GM18505 (cell line): ENCODE data around the gene VMAC.

Experiments
- ATAC-seq: cut with Tn5 transposase; IDR thresholded peaks from one replicate; pipeline ENCODE4 v1.9.1; 2021; ENCODE audit not compliant: unreplicated experiment
- POLR2A ChIP-seq: IDR thresholded peaks from 4 replicates; pipeline ENCODE4 v1.6.1; 2011; ENCODE audit warnings: borderline replicate concordance; ENCODE audit not compliant: insufficient read depth, insufficient read length; ENCODE audit errors: extremely low read depth

VMAC gene

GRCh38 chr19:5892772-5893275, 11.8 kb upstream of the VMAC start:
- ATAC-seq, result no peak
- TF ChIP-seq POLR2A, result no peak

- ATAC-seq, result no peak
These were observed 11.3 kb upstream of the VMAC start for GRCh38 chr19:5893296-5893903.

DNA sequence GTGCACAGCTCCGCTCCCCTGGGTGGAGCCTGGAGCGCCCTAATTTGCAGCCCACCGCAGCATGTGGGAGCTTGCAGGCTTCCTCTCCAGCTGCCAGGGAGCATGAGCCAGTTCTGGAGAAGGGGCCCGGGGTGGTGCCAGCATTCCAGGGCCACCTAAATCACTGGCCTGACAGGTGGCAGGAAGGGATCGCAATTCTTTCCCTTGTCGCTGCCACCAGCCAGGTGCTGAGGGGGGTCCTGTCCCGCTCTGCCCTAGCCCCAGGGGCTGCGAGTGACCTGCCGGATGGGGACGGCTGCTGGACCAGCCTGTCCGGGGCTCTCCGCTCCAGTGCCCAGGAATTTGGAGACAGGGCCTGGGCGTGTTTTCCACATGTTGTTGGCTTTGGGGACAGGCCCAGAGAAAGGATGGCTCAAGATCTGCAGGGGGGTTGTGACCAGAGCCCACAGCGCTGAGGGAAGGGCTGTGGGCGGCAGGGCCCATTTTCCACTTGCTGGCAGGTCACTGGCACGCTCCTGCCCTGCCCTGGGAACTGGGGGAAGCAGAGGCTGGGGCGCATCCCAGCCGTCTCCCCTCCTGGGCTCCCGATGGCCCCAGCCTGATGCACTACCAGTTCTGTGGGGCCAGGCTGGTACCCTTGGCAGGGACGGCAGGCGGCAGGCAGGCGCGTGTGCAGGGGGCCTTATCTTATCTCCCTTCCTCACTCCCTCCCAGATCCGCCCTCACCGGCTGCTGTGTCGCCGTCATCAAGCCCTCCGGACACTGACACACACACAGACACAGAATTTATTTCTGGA, 10.6 kb upstream of the VMAC start:
- ATAC-seq, result no peak
- no peak for TF ChIP-seq POLR2A

More at GRCh38 chr19:5893296-5893903, 11.3 kb upstream of the VMAC start:
- TF ChIP-seq POLR2A, result no peak

DNA sequence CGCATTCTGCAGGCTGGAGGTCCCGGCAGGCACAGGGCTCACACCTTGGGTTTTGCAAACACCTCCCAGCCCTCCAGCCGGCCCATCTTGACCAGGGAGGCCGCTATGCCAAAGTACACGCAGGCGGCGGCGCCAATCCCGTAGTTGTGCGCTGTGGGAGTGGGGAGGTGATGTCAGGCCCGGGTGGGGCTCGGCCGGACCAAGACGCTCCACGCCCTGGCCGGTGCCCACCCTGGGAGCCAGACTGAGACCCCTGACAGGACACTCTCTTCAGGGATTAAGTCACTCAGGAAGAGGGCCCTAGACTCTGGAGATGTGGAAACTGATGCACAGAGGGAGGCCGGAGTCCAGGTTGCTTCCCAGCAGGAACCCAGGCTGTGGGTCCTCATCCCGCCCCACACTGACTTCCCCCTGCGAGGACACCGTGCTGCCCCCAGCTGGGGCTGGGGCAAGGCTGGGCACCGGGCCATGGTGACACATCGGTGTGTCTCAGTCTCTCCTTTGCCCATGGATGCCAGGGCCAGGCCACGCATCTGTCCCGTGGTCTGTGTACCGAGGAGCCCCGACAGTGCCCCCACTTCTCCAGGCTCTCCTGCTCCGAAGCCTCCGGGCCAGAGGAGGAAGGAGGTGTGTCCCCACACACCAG, 9.8 kb upstream of the VMAC start:
- TF ChIP-seq POLR2A, result no peak

GRCh38 chr19:5895409-5895808, 9.3 kb upstream of the VMAC start:
- no peak for TF ChIP-seq POLR2A
- ATAC-seq, result no peak

More for the DNA sequence above, 9.8 kb upstream of the VMAC start:
- ATAC-seq, result no peak

DNA sequence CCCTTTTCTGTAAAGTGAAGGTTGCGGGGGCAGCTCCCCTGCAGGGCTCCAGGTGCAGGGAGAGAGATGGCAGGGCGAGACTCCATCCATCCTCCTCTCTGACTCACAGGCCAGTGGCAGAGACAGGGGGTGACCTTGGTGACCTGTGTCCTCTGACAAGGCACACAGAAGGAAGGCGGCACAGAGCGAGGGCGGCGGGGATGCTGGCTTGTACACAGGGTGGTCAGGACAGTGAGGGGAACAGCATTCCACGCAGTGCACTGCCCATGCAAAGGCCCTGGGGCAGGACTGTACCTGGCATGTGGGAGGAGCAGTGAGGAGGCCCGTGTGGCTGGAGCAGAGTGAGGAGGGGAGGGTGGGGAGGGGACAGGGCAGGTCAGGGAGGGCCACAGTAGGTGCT, 8.8 kb upstream of the VMAC start:
- no peak for ATAC-seq

DNA sequence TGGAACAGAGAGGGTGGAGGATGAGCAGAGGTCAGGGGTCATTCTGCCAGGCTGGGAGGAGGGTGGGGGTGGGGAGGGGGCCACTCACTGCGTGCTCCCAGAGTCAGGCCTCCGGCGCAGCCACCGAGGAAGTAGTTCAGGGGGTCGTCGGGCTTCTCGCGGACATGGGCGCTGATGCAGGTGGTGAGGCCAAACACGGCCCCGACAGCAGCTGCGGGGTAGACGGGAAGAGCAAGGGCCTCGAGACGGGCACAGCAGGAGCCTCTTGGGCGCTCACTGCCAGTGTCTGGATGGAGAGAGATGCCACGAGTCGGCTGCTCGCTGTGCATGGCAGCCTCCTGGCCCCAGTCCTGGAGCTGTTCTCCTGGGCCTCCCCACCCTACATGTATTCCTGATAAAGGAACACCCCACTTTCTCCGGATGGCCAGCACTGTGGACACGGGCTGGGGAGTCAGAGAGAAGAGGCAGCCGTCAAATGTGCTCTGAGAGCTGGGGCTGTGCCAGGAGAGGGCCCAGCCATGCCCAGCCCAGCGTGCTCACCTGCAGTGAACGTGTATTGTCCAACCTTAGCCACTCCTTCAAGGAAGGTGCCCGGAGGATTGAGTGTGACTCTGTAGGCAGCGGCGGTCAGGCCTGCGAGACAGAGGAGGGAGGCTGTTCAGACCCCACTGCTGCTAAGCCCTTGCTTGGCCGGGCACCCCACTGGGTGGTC, 8.2 kb upstream of the VMAC start:
- no peak for TF ChIP-seq POLR2A
- no peak for ATAC-seq

More for the DNA sequence above, 8.8 kb upstream of the VMAC start:
- TF ChIP-seq POLR2A, result no peak

GRCh38 chr19:5897189-5897969, 7.3 kb upstream of the VMAC start:
- TF ChIP-seq POLR2A, result no peak
- no peak for ATAC-seq

- TF ChIP-seq POLR2A, result no peak
- ATAC-seq, result no peak
These were observed 4.7 kb upstream of the VMAC start for GRCh38 chr19:5899728-5900526.

DNA sequence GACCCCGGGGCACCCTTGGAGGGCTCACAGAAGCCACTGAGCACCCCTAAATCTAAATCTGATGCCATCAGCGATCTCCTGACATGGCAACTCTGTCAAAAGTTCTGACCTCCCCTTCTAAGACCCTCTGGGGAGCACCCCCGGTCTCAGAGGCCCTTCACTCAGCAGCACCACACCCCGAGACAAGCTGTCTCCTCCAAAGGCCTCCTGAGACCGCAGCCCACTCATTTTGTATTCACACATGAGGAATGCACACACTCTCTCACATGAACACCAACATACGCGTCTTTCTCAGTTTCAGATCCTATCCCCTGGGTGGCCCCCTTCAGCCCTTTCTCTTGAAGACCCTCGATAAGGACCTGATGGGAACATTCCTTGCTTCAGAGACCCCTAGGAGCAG, 3.7 kb upstream of the VMAC start:
- TF ChIP-seq POLR2A, result no peak
- ATAC-seq, result no peak

DNA sequence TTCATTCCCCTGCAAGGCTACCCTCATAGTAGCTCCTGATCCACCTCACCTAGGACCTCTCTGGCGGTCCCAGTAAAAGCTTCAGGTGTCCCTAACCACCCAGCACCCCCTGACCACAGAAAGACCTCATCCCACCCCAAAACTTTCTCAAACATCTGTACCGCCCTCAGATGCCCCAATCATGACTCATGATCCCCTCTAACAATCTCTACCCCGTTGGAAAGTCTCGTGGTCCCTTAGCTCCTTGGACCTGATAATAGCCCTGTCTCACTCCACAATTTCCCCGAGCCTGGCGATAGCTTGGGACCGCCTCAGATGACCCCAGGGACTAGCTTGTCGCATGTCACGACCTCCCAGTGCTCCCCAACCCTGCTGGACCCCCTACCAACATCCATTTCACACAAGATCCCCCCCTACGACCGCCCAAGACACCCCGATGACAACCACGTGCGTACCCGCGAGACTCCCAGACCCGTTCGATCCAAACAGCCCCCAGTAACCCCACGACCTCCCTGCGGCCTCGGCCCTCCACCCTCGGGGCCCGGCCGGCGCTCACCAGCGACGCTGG, 1.5 kb upstream of the VMAC start:
- TF ChIP-seq POLR2A, result no peak
- ATAC-seq, result no peak

GRCh38 chr19:5903624-5904351, 884 bp upstream of the VMAC start, which contains the start of gene NDUFA11:
Gene NDUFA11, minus strand, starts transcription at chr19:5903790. Its CDS starts 82 bp downstream, at chr19:5903708.
- TF ChIP-seq POLR2A, result peak; percentile 86
- peak; percentile 34 for ATAC-seq
